Panc1 (cell line): ENCODE results near the gene TGIF2.

Experiments
- CTCF ChIP-seq: fragments of 450-650 bp; IDR thresholded peaks from 2 replicates; pipeline ENCODE4 v1.5.1; 2017; ENCODE audit warnings: mild to moderate bottlenecking
- TCF7L2 ChIP-seq: IDR thresholded peaks from 2 replicates; pipeline ENCODE4 v1.6.1; 2011; ENCODE audit warnings: mild to moderate bottlenecking, low read depth, low read length, inconsistent platforms

GRCh38 chr20:36632147-36632486 lies 58.7 kb downstream of the TGIF2 start:
- TF ChIP-seq CTCF (no peak), TCF7L2 (no peak)
